Vagina (tissue), 2 donors: ENCODE measurements around the gene DNMT3A. TPM values are rescaled to one million over a fixed set of nuclear protein-coding genes. Genes with fewer than 3 reads are reported as not detected.
A peak's percentile ranks its signal among the peaks of the same experiment; 100 is the strongest.

Experiments
- DNase-seq, 2 donors: peaks; one replicate each; pipeline ENCODE4 v3.0.0-alpha.2; 2017; ENCODE audit errors: extremely low spot score in 2 of 2
- H3K27ac ChIP-seq: fragments of 200-600 bp; sonication (generic); one replicate; pipeline ENCODE4 v1.5.1; 2019
- H3K27me3 ChIP-seq: fragments of 200-600 bp; sonication (generic); one replicate; pipeline ENCODE4 v1.5.1; 2019
- H3K36me3 ChIP-seq, 2 donors: fragments of 200-600 bp; sonication (generic); one replicate each; pipeline ENCODE4 v1.5.1; 2017 to 2019
- H3K4me1 ChIP-seq: fragments of 200-600 bp; sonication (generic); one replicate; pipeline ENCODE4 v1.5.1; 2019
- H3K4me3 ChIP-seq, 2 donors: fragments of 200-600 bp; sonication (generic); 1 replicate in 1 of 2; 2 replicates in 1 of 2; pipeline ENCODE4 v1.5.1; 2016 to 2019
- H3K9me3 ChIP-seq: fragments of 200-600 bp; sonication (generic); one replicate; pipeline ENCODE4 v1.5.1; 2019
- CTCF ChIP-seq, 3 experiments: fragments of 450-650 bp in 2 of 3; fragments of 200-600 bp in 1 of 3; sonication (generic) in 1 of 3; IDR thresholded peaks; one replicate each; pipeline ENCODE4 v1.5.1; 2017 to 2019; ENCODE audit warnings: antibody characterized with exemption in 3 of 3, mild to moderate bottlenecking in 2 of 3, moderate library complexity in 2 of 3
- POLR2A ChIP-seq, 2 donors: fragments of 450-650 bp; IDR thresholded peaks; one replicate each; pipeline ENCODE4 v1.6.1; 2017; ENCODE audit warnings: antibody characterized with exemption in 2 of 2, mild to moderate bottlenecking in 2 of 2, moderate library complexity in 2 of 2
- POLR2AphosphoS5 ChIP-seq, 2 donors: sonication (generic); formaldehyde crosslinking; IDR thresholded peaks; one replicate each; pipeline ENCODE4 v1.9.0; 2017; ENCODE audit warnings: antibody characterized with exemption in 2 of 2, mild to moderate bottlenecking in 2 of 2, low read depth in 1 of 2; ENCODE audit not compliant: insufficient read depth in 1 of 2
- intact Hi-C: fragments of 100-400 bp; cut with DNase I; formaldehyde crosslinking; loops from one replicate; pipeline ENCODE4 v1.15.1; 2023
- total RNA-seq: library from RNA; depleted of rRNA; stranded (reverse); fragments of >200 nt; gene quantifications from one replicate; pipeline ENCODE4 v1.2.3, GENCODE V29; 2016

Gene DNMT3A
- total RNA-seq, 1 donor from 2014 or later = 28.0 TPM

- Histone ChIP-seq H3K4me1 (no peaks in the 10 kb centered on the region), H3K27ac (no peak overlapping the region), H3K4me3 (no peak overlapping the region), H3K36me3 (peaks cover 0 to 17% of the 10 kb centered on the region in 2 donors), H3K9me3 (no peaks in the 10 kb centered on the region), H3K27me3 (no peaks in the 10 kb centered on the region)
- no peak for DNase-seq
- no peak for TF ChIP-seq CTCF (IDR thresholded peaks at IDR 0.05)
- intact Hi-C loops = no loop called here
These were observed 44.2 kb upstream of the DNMT3A start for GRCh38 chr2:25385910-25386309.

DNA sequence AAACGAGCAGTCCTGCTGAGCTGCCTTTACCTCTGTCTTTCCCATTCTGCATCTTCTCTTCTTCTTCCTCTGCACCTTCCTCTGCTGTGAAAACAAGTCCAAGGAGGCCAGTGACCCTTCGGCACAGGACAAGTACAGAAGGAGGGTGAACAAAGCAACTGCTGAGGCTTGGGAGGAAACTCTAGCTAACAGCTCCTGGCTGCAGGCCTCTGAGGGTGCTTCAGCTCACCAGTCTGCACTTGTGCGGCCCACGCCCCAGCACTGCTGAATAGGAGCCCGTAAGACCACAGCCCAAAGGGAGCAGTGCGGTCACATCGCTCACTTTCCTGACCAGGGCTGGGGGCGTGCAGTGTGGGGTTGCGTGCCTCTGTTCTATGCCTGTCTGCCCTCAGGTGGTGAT lies 42.1 kb upstream of the DNMT3A start:
- no peak for TF ChIP-seq POLR2A (IDR thresholded peaks at IDR 0.05)
- intact Hi-C loops = no loop called here
- no peak overlapping the region for H3K27ac ChIP-seq
- peak in 1 of 2 donors; percentile 49 for DNase-seq
- H3K9me3 ChIP-seq = no peaks in the 10 kb centered on the region
- peaks cover 2% of the 10 kb centered on the region for H3K4me1 ChIP-seq
- no peak overlapping the region for H3K4me3 ChIP-seq
- no peaks in the 10 kb centered on the region for H3K27me3 ChIP-seq
- H3K36me3 ChIP-seq = peaks cover 0 to 17% of the 10 kb centered on the region in 2 donors

DNA sequence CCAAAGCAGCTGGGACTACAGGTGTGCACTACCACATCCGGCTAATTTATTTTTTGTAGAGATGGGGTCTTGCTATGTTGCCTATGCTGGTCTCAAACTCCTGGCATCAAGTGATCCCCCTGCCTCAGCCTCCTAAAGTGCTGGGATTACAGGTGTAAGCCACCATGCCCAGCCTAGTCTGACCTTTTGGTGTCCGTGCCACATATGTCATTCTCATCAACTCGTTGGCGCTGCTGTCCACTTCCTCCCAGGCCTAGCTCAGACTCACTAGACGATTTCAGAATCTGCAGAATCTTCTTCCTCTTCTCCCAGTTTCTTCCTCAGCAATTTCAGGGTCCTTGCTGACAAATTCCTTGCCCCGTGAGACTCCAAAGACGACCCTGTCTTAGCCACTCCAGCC lies 39.8 kb upstream of the DNMT3A start:
- Histone ChIP-seq H3K9me3 (no peaks in the 10 kb centered on the region), H3K27ac (no peak overlapping the region), H3K36me3 (peaks cover 0 to under 1% of the 10 kb centered on the region in 2 donors), H3K4me3 (no peak overlapping the region), H3K4me1 (peaks cover 17% of the 10 kb centered on the region), H3K27me3 (no peaks in the 10 kb centered on the region)
- intact Hi-C loops = no loop called here
- peak; percentile 49 to 69 for DNase-seq
- no peak for TF ChIP-seq POLR2AphosphoS5 (IDR thresholded peaks at IDR 0.05; ENCODE audit: insufficient read depth in 1 of 2, low read depth in 1 of 2)

DNA sequence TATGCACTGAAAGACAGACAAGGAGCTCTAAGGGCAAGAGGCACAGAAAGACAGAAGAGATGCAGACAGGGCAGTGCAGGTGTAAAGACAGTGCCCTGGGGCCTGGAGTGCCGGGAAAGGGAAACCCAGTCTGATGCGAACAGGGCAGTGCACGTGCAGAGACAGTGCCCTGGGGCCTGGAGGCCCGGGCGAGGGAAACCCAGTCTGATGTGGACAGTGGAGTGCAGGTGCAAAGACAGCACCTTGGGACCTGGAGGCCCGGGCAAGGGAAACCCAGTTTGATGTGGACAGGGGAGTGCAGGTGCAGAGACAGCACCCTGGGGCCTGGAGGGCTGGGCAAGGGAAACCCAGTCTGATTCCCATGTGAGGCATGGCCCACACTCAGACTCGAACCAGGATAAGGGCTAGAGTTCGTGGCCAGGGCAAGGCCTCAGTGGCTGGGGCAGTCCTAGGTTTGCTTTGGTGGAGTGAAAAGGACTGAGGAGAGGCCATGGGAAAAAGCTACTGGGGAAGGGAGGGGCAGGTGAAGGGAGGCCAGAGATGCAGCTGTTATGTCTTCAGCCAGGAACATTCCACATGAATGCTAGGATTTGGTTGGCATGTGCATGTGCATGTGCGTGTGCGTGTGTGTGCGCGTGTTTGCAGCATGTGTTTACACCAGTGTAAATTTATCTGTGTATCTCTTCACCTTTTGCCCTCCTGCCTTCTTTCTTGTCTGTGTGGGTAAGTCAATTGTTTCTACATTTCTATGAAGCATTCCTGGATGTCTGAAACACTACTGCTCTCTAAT lies 39.1 kb upstream of the DNMT3A start:
- Histone ChIP-seq H3K9me3 (no peaks in the 10 kb centered on the region), H3K4me3 (no peak overlapping the region), H3K36me3 (no peaks in the 10 kb centered on the region), H3K27ac (no peak overlapping the region), H3K27me3 (no peaks in the 10 kb centered on the region), H3K4me1 (peaks cover 21% of the 10 kb centered on the region)
- TF ChIP-seq POLR2A (IDR thresholded peaks at IDR 0.05) (no peak), CTCF (IDR thresholded peaks at IDR 0.05) (no peak), POLR2AphosphoS5 (IDR thresholded peaks at IDR 0.05; ENCODE audit: insufficient read depth in 1 of 2, low read depth in 1 of 2) (no peak)
- DNase-seq = peak; percentile 69 to 95
- intact Hi-C loops = no loop called here

DNA sequence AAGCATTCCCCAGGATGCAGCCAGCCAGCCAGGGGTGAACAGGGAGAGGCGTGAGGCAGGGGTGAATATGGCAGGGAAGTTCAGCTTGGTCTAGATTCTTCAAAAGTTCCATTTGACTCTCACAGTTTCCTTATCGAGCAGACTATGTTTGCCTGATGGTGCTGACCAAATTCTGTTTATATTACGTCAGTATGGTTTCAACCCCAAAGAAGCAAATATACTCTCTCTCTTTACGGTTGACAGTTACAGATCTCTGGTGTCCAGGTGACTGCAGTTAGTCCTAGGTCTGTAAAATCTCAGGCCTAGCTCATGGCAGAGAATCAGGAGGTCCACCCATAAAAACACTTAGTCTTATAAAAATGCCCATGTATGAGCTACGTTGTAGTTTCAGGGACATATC lies 38.3 kb upstream of the DNMT3A start:
- intact Hi-C loops = no loop called here
- no peak for DNase-seq

More for the DNA sequence above, 38.3 kb upstream of the DNMT3A start:
- TF ChIP-seq CTCF (IDR thresholded peaks at IDR 0.05) (no peak), POLR2A (IDR thresholded peaks at IDR 0.05) (no peak), POLR2AphosphoS5 (IDR thresholded peaks at IDR 0.05; ENCODE audit: insufficient read depth in 1 of 2, low read depth in 1 of 2) (no peak)
- Histone ChIP-seq H3K4me3 (no peak overlapping the region), H3K4me1 (peaks cover 21% of the 10 kb centered on the region), H3K9me3 (no peaks in the 10 kb centered on the region), H3K27me3 (no peaks in the 10 kb centered on the region), H3K27ac (no peak overlapping the region), H3K36me3 (no peaks in the 10 kb centered on the region)
